GM18519 (cell line): Measurements from ENCODE around the gene RHCE.
"Not testable (repeated sequence)": the region's sequence is repeated elsewhere in the genome, so short reads cannot be mapped to it uniquely, and the experiment has no call there.

Source experiments
- ATAC-seq: cut with Tn5 transposase; IDR thresholded peaks from one replicate; pipeline ENCODE4 v1.9.1; 2021; ENCODE audit warnings: mild to moderate bottlenecking, moderate library complexity; ENCODE audit not compliant: unreplicated experiment, low FRiP score

RHCE gene

DNA sequence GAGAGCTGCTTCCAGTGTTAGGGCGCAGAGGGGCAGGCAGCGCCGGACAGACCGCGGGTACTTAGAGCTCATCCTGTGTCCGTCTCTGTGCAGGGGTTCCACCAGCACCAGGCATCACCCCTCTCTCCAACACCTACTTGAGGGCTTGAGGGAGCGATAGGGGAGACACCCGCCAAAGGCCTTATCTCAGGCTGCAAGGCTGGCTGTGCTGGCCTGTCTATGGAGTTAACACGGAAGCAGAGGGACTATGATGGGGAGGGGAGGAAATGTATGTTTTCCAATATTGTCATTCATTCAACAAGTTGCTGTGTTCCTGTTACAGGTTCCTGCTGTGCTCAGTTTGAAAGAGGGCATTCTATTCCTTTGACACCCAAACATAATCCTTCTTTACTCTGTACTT is at the start of gene RHCE:
Gene RHCE, minus strand, starts transcription at position 111 of the 400 bp plus-strand sequence. Its CDS starts 39 bp downstream, at position 72.
- ATAC-seq = not testable (repeated sequence)

DNA sequence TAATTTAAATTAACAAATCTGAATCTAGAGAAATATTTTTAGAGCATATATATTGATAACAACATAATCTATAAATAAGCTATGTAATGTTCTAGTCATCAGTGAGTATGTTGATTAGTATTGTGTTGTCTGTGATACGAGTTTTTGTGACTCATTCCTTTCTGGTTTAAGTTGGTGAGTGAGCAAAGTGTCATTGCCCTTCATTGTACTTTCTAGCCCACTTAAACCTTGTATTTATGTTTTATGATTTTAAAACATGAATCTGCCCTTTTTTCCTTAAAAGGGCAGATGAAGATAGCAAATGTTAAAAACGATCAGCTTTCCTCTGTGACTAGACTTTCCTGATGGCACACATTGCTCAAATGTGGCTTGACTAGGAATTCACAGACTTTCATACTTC is 48.6 kb upstream of the RHCE start:
- ATAC-seq = no peak

DNA sequence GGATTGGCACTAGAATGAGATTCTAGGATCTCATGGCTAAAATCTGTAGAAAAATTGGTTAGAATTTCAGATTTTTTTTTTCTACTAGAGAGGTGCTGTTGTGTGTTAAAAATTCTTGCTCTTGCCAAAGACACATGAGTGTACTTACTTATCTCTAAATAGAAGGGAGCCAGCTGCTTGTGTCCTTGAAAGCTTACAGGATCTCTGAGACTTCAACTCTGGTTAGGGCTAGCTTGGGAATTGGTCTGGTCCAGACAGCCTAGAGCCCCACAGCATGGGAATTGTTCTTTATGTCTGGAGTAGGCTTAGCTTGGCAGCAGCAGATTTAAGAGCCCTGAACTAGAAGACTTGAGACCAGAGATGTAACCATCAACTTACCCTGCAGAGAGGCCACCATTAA is 47.4 kb upstream of the RHCE start:
- ATAC-seq = no peak

DNA sequence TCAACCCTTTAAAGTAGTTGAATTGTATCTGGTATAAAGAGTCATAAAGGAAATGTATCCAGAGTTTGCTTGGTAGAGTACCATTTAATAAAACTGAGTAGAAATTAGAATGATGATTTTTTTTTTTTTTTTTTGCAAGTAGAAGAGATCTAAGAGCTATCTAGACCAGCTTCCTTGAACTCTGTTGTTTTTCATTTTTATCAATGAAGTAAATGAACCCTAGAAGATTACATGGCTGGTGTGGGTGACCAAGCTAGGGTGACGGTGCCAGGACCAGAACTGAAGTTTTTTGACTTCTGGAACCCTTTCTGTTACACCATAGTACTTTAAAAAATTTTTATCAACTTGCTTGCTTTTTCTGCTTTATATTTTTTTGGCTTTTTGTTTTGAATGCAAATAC is 47.0 kb upstream of the RHCE start:
- ATAC-seq = no peak

DNA sequence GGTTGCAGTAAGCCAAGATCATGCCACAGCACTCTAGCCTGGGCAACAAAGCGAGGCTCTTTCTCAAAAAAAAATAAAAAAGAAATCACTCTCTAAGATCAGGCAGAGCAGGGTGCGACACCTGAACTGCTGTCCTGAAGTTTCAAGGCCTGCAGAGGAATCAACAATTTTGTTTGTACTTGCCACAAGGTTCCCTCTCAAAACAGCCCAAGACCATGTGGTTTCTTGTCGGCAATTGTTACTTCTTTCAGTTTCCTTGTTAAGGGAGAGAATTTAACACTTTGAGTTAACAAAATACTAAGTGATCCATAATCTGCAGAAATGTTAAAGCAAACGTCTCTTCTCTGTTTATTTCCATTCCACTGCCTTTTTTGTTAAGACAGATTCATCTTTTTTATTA is 46.6 kb upstream of the RHCE start:
- no peak for ATAC-seq

DNA sequence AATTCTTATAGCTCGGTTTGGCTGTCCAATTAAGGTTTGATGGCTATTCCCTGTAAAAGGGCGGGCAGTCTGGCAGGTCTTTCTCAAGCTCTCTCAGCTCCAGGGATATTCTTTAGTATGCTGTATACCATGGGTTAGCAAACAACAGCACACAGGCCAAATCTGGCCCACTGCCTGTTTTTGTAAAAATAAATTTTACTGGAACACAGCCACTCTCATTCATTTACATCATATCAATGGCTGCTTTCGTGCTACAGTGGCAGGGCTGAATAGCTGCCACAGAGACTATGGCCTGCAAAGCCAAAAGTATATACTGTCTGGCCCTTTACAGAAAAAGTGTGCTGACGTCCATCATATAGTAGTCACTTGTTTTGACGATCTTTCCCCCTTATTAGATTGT is 42.1 kb upstream of the RHCE start:
- ATAC-seq = no peak

DNA sequence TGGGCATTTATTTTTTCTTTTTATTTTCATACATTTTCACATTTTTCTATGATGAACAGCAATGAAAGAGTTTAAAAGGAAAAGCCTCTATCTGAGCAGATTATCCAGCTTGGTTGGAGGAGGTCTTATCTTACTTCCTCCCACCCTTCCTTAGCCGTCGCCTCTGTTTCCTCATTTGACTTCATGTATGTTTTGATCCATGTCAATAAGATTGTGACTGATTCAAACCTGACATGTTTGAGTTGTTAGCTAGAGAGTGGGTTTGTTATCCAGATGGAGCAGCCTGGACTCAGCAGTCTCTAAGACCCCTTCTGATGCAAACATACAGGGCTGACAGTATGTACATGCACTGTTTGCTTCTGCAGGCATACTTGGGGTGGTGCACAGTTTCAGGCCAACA is 41.2 kb upstream of the RHCE start:
- no peak for ATAC-seq

DNA sequence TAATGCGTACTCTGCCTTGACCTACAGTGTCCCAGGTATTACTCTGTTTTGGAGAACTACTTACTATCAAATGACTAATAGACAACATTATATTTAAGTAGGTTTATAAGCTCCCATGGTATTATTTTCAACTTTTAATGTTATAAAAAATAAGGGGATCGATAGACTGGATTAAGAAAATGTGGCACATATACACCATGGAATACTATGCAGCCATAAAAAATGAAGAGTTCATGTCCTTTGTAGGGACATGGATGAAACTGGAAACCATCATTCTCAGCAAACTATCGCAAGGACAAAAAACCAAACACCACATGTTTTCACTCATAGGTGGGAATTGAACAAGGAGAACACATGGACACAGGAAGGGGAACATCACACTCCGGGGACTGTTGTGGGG is 40.2 kb upstream of the RHCE start:
- ATAC-seq = not testable (repeated sequence)

DNA sequence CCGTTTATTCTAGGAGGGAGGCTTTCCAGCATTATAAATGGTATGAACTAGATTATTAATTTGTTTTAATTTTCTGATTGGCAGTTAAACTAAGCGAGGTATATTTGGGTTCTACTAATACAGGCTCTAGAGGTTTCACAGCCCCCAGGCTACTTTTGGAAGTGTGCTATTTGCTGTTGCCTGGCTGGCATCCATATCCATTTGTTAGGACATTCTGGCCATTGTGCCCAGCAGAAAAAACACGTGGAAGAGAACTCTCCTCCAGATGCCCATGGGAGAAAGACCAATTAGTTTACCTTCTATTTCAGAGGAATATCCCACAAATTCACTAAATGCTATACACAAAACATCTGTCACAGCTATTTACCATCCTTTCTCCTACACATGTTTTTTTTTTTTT is 39.4 kb upstream of the RHCE start:
- ATAC-seq = no peak

DNA sequence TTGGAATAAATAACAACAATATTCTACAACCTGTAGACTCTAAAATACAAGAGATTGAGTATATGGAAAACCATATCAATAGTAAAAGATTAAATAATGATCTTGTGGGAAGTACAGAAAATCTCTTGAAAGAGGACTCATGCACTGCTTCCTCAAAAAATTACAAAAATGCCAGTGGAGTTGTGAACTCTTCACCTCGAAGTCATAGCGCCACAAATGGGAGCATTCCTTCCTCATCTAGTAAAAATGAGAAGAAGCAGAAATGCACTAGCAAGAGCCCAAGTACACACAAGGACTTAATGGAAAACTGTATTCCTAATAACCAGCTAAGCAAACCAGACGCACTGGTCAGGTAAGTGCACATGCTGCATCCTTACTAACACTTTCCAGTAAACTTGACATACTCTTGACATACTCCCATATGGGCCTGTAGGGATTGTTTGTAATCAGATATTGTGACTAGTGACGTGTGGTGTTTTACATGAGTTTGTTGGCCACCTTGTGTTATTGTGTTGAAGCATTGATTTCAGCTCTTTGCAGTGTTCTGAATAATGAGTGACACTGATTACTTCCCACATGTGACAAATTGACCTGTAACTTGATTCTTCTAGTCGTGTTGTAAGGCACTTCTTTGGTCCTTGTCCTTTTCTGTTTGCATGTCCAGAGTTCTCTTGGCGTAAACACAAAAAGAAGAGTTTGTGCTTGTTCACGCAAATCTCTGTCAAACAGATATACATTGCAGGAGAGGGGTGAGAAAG is 38.1 kb upstream of the RHCE start:
- ATAC-seq = no peak

DNA sequence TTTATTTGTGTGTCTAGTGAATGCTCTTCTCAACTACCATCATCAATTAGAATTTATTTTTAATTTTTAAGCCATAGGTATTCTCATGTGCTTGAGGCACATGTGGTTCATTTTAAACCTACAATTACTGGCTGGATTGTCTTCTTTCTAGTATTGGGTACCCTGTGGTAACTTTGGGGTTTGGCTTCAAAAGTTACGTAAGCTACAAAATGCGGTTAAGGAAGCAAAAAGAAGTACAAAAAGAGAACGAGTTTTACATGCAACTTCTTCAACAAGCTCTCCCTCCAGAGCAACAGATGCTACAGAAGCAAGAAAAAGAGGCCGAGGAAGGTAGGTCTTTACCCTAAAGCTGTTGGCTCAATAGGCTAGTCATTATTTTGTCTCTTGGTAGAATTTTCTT is 35.9 kb upstream of the RHCE start:
- ATAC-seq = no peak

DNA sequence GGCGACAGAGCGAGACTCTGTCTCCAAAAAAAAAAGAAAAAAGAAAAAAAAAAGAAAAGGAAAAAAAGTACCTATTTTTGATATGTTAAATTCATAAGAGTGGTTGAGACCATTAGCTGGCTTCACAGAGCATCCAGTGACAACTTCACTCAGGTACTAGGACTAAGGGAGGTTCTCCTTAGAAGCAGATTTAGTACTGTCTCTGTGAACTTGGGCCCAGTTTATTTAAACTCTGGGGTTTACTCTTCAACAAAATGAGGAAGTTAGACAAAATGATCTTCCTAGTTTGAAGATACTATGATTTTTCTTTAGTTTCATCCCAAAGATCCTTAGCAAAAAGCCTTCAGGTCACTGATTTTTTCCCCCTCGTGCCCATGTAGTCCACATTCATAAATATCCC is 31.3 kb upstream of the RHCE start:
- no peak for ATAC-seq

DNA sequence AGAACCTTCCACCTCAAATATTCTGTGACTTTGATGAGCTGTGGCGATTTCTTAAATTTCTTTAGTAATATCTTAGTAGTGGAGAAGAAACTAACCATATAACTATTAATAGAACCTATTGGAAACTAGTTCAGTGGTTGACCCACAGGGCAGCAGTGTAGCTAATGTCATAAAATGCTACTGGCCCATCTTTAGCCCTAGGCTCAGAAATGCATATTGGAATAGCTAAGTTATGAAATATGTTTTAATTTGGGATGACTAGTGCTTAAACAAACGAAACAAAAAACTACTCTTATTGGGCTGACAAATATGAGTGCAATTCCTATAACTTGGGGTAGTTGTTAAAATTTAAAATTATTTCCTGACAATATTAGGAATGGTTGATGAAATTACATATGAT is 30.3 kb upstream of the RHCE start:
- ATAC-seq = no peak

DNA sequence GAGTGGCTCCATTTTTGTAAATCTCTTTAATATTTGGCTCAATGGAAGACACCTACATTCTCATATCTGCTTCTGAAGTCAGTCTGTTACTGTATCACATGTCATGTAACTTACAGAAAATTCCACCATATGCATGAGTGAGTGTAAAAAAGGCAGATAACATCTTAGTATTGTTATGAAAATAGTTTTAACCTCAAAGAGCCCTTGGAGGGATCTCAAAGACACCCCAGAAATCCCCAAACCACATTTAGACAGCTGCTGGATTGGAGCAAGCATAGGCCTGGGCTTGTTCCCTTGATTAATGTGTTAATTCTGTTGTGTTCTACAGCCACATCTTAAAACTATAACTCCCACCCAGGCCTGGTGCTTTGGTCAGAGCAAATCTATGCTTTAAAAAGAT is 26.9 kb upstream of the RHCE start:
- no peak for ATAC-seq

DNA sequence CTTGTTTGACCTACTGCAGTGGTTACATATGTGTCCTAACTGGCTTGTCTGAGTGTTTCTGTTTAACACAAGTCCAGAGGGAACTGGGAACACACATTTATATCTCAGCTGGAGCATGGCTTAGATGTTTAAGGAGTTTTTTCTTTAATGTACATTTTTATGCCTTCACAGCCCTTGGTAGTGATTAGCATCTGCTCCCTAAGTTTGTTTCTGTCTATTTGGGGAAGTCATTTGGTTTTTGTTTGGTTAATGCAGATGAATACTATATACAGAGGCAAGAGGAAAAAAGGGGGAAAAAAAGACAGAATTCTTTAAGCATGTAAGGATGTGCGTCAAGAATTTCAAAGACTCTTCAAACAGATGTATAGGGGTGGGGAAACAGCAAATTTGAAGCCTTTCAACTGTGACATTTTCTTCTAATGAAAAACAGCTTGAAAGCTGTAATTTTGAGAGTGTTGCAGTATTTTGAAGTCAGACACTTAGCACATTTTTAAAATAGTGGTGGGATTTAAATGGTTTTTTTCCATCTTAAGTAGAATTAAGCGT is 25.4 kb upstream of the RHCE start:
- no peak for ATAC-seq

DNA sequence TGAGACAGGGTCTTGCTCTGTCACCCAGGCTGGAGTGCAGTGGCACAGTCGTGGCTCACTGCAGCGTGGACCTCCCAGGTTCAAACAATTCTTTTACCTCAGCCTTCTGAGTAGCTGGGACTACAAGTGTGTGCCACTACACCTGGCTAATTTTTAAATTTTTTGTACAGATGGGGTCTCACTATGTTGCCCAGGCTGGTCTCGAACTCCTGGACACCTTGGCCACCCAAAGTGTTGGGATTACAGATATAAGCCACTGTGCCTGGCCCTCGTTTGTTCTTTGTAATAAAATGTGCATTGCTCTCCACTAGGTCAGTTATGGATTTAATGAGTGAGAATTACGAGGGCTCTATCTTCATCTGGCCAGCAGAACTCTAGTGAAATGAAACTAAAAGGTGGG is 24.0 kb upstream of the RHCE start:
- ATAC-seq = not testable (repeated sequence)

DNA sequence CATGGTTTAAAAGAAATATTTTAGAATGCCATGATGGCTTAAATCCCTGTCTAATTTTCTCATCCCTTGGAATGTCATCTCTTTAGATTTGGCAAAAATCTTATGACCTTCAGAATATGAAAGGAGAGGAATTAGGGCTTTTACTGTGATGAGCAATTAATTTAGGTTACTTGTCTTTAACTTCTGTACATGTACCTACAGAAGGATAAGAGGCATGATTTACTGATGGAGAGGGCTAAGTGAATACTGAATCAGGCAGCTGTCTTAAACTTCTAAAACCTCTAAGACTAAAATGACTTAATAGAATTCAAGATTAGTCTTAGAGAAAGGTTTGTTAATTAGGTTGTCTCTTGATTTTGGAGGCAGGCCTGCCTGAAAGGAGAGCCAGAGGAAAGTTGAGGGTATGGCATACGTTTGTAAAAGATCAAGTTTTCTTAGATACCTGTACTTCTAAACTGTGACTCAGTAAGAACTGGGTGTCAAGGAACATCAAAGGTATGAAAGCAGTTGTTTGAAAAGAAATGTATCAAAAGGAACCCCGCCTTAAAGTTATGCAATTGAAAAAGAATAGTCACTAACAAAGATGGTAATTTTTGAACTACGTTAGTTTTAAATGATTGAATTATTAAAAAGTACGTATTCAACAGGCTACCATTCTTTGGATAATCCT is 22.5 kb upstream of the RHCE start:
- no peak for ATAC-seq

DNA sequence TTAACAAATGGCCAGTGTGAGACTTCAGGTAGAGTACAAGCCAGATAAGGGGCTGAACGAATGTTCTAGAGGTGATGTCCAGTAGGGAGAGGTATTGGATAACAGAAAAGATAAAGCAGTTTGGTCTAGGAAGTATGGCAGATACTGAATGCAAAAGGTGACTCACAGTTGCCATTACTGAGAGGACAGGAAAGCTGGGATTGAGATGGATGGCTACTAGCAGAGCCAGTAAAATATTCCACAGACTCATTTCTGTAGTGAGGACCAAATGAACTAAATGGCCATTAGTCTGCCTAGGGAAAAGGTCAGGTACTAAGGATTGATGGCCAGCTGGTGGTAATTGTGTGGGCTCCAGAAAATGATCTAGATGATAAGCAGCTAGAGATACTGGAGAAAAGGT is 21.6 kb upstream of the RHCE start:
- ATAC-seq = no peak

DNA sequence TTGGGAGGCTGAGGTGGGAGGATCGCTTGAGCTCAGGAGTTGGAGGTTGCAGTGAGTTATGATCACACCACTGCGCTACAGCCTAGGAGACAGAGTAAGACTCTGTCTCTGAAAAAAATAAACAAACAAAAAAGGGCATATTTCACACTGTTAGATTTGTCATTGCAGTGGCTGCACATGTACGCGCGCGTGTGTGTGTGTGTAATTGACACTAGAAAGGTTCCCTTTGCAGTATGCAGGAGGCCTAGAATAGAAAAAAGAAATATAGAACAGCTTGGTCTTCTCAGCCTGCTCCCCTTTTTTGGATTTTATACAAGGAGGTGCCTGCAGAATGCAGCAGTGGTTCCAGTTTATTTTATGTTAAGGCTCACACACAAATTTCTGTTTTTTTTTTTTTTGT is 18.7 kb upstream of the RHCE start:
- ATAC-seq = no peak

DNA sequence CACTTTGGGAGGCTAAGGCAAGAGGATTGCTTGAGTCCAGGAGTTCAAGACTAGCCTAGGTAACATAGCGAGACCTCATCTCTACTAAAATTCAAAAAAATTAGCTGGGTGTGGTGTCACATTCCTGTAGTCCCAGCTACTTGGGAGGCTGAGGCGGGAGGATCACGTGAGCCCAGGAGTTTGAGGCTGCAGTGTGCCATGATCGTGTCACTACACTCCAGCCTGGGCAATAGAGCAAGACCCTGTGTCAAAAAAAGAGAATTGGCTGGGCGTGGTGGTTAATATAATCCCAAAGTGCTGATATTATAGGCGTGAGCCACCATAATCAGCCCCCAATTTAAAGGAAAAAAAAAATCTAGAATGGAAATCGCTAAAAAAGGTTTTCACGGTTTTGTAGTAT is 17.0 kb upstream of the RHCE start:
- ATAC-seq = no peak

DNA sequence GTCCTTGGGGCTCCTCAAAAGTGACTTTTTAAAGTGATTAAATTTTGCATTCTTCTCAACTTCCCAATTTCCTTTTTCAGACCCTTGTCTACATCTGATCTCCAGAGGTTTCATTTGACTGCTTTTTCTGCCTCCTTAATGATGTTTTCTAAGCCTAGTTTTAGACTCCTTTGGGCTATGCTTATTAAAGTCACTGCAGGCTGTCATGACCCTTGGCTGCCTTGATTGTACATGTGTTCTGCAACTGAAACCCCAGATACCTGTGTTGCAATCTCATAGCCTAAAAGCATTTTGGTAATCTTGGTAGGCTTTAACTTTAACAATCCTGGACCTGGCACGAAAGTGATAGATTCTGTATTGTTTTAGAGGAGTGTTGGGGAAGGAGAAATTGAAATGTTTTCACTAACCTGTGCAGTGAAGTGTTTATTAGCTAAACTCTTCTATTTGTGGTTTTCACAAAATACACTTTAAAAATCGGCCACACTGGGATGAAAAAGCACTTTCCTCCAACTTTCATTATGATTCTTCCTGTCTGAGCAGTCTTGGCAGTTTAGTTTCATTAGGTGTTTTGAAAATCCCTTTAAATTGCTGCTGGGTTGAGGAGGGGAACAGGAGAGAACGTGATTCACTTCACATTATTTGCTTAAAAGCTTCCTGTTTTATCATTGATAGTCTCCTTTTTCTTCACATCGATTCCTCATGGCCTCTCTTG is 14.9 kb upstream of the RHCE start:
- ATAC-seq = no peak
